Caco-2 (cell line): ENCODE data around the gene ERC2. TPM values are rescaled to one million over a fixed set of nuclear protein-coding genes. Genes with fewer than 3 reads are reported as not detected.

ENCODE experiments used
- BruUV-seq: library from RNA; stranded (reverse); fragments of 400-500 nt; replicated peaks from 2 replicates; lab custom pipeline; 2021; lab: Mats Ljungman, UMichigan
- CTCF ChIA-PET: fragments of 300-600 bp; sonication (Branson Sonifier 250); formaldehyde crosslinking; loops from one replicate; lab custom pipeline; 2022; ENCODE audit warnings: antibody characterized with exemption; lab: Charles Lee
- POLR2A ChIA-PET: fragments of 300-600 bp; sonication (Branson Sonifier 250); formaldehyde crosslinking; loops from one replicate; lab custom pipeline; 2022; ENCODE audit warnings: antibody characterized with exemption; lab: Charles Lee
- DNase-seq, 2 experiments: peaks; one replicate each; pipeline versions ENCODE4 v3.0.0 to v3.0.0-alpha.2; 2020 to 2022
- H3K27me3 ChIP-seq: replicated peaks from 2 replicates; pipeline ENCODE4 v1.6.0; 2011; ENCODE audit warnings: low read length; ENCODE audit not compliant: control insufficient read depth, insufficient read depth
- H3K36me3 ChIP-seq: 2 replicates; pipeline ENCODE4 v1.5.1; 2011; ENCODE audit warnings: low read length; ENCODE audit not compliant: control insufficient read depth, insufficient read depth
- H3K4me1 ChIP-seq: fragments of 250-450 bp; sonication (Bioruptor Pico); 2 replicates; pipeline ENCODE4 v1.5.1; 2020; ENCODE audit warnings: mild to moderate bottlenecking
- H3K4me3 ChIP-seq: 2 replicates; pipeline ENCODE4 v1.5.1; 2011; ENCODE audit warnings: low read depth, mild to moderate bottlenecking, control low read depth, low read length
- H3K9me3 ChIP-seq: fragments of 250-450 bp; sonication (Bioruptor Pico); 2 replicates; pipeline ENCODE4 v1.5.1; 2020; ENCODE audit warnings: mild to moderate bottlenecking, moderate library complexity
- H3K27ac Mint-ChIP-seq: one replicate; pipeline ENCODE4 v1.8.0; 2022; ENCODE audit warnings: mixed read lengths; ENCODE audit not compliant: unreplicated experiment
- H3K27me3 Mint-ChIP-seq: one replicate; pipeline ENCODE4 v1.8.0; 2022; ENCODE audit warnings: mixed read lengths; ENCODE audit not compliant: insufficient read depth, unreplicated experiment
- H3K36me3 Mint-ChIP-seq: one replicate; pipeline ENCODE4 v1.8.0; 2022; ENCODE audit warnings: mild to moderate bottlenecking, mixed read lengths; ENCODE audit not compliant: insufficient read depth, unreplicated experiment
- H3K4me1 Mint-ChIP-seq: one replicate; pipeline ENCODE4 v1.8.0; 2022; ENCODE audit warnings: low read depth, mixed read lengths; ENCODE audit not compliant: unreplicated experiment
- H3K4me3 Mint-ChIP-seq: one replicate; pipeline ENCODE4 v1.8.0; 2022; ENCODE audit warnings: mild to moderate bottlenecking, moderate library complexity, mixed read lengths; ENCODE audit not compliant: unreplicated experiment
- H3K9me3 Mint-ChIP-seq: one replicate; pipeline ENCODE4 v1.8.0; 2022; ENCODE audit warnings: mixed read lengths; ENCODE audit not compliant: unreplicated experiment
- CTCF ChIP-seq, 2 experiments: fragments of 200-600 bp in 1 of 2; IDR thresholded peaks; 1 replicate in 1 of 2; 2 replicates in 1 of 2; pipeline versions ENCODE4 v1.5.1 to v1.8.0; 2011 to 2022; ENCODE audit warnings: antibody characterized with exemption in 1 of 2, control low read depth in 1 of 2, inconsistent platforms in 1 of 2, low read depth in 1 of 2, low read length in 1 of 2, mild to moderate bottlenecking in 1 of 2, moderate library complexity in 1 of 2; ENCODE audit not compliant: insufficient read depth in 1 of 2, severe bottlenecking in 1 of 2, unreplicated experiment in 1 of 2
- intact Hi-C: fragments of 100-400 bp; cut with micrococcal nuclease; formaldehyde crosslinking; loops from one replicate; pipeline ENCODE4 v1.10.0; 2022; ENCODE audit not compliant: unreplicated experiment
- total RNA-seq: library from RNA; stranded (reverse); gene quantifications from 2 replicates; pipeline ENCODE4 v1.2.3, GENCODE V29; 2022

ERC2 gene
- total RNA-seq, 1 experiment from 2014 or later = 0.54 TPM

DNA sequence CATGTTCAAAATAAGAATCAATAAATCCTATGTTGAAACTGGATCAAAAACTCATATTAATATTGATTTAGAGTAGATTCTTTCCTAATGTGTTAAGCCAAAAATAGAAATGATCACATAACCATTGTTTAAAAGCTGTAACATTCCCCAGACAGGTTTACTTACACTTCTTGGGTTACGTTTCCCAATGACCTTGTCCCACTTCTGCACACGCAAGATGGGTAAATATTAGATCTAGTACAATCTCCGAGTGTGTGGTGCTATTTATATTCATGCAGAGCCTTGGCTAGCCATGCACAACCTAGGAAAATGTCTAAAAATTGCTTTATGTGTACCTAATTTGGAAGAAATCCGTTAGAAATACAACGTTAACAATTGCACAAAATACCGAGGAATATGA is 39.6 kb downstream of the ERC2 start:
- peaks cover 4% of the 10 kb centered on the region for H3K27me3 Mint-ChIP-seq
- no TSS peak for BruUV-seq
- H3K4me3 Mint-ChIP-seq = no peak overlapping the region
- Histone ChIP-seq H3K4me3 (no peak overlapping the region), H3K36me3 (no peaks in the 10 kb centered on the region), H3K27me3 (no peaks in the 10 kb centered on the region), H3K4me1 (no peaks in the 10 kb centered on the region), H3K9me3 (no peaks in the 10 kb centered on the region)
- ChIA-PET POLR2A (no interaction called here), CTCF (no interaction called here)
- DNase-seq = no peak
- no peak for TF ChIP-seq CTCF (IDR thresholded peaks at IDR 0.05; ENCODE audit: insufficient read depth in 1 of 2, low read depth in 1 of 2, low read length in 1 of 2, severe bottlenecking in 1 of 2, unreplicated experiment in 1 of 2)
- intact Hi-C loops = no loop called here
- H3K4me1 Mint-ChIP-seq = no peaks in the 10 kb centered on the region
- H3K9me3 Mint-ChIP-seq = no peaks in the 10 kb centered on the region
- no peaks in the 10 kb centered on the region for H3K36me3 Mint-ChIP-seq
- no peak overlapping the region for H3K27ac Mint-ChIP-seq

DNA sequence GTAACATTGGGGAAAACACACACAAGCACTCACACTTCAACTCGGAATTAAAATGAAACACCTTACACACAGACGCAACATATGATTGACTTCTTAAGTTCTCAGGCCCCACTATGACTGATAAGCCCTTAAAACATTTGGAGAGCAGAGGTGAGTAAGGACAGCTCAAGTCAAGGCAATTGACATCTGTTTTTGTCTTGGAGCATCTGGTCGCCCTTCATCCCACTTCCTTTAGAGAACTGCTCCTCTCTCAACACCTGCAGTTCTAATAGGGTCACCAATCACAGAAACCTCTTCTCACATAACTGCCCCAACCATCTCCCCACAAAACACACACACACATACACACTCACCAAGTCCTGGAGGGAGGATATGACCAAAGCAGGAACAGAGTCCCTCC is 43.4 kb downstream of the ERC2 start:
- CTCF ChIA-PET = no interaction called here
- H3K36me3 Mint-ChIP-seq = no peaks in the 10 kb centered on the region
- H3K27ac Mint-ChIP-seq = no peak overlapping the region
- Histone ChIP-seq H3K4me1 (no peaks in the 10 kb centered on the region), H3K4me3 (no peak overlapping the region), H3K36me3 (no peaks in the 10 kb centered on the region), H3K9me3 (no peaks in the 10 kb centered on the region), H3K27me3 (no peaks in the 10 kb centered on the region)
- DNase-seq = no peak
- intact Hi-C loops = no loop called here
- no TSS peak for BruUV-seq
- TF ChIP-seq CTCF (IDR thresholded peaks at IDR 0.05; ENCODE audit: insufficient read depth in 1 of 2, low read depth in 1 of 2, low read length in 1 of 2, severe bottlenecking in 1 of 2, unreplicated experiment in 1 of 2) = no peak
- POLR2A ChIA-PET = no interaction called here
- no peak overlapping the region for H3K4me3 Mint-ChIP-seq
- H3K27me3 Mint-ChIP-seq = peaks cover 7% of the 10 kb centered on the region
- H3K9me3 Mint-ChIP-seq = no peaks in the 10 kb centered on the region
- no peaks in the 10 kb centered on the region for H3K4me1 Mint-ChIP-seq

DNA sequence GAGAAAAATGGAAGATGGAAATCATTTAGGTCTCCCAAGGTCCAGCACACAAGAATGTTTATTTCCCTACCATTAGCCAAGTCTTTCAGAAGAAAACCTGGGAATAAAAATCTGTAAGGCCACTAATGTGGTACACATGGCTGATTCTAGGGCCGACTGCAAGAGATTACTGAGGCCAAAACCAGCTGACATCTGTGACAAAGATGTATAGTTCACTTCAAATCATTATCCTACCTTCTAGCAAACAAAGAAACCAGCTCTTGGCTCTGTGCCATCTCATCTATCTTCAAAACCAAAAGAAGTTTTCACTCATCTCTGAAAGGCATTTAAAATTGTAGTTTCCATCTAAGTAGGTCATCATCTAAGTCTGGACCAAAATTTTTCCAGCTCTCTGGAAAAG is 43.9 kb downstream of the ERC2 start:
- Histone ChIP-seq H3K4me3 (no peak overlapping the region), H3K9me3 (no peaks in the 10 kb centered on the region), H3K36me3 (no peaks in the 10 kb centered on the region), H3K4me1 (no peaks in the 10 kb centered on the region), H3K27me3 (no peaks in the 10 kb centered on the region)
- DNase-seq = no peak
- Mint-ChIP-seq H3K4me1 (no peaks in the 10 kb centered on the region), H3K36me3 (no peaks in the 10 kb centered on the region), H3K27me3 (peaks cover 7% of the 10 kb centered on the region), H3K27ac (no peak overlapping the region), H3K9me3 (no peaks in the 10 kb centered on the region), H3K4me3 (no peak overlapping the region)
- TF ChIP-seq CTCF (IDR thresholded peaks at IDR 0.05; ENCODE audit: insufficient read depth in 1 of 2, low read depth in 1 of 2, low read length in 1 of 2, severe bottlenecking in 1 of 2, unreplicated experiment in 1 of 2) = no peak
- ChIA-PET CTCF (no interaction called here), POLR2A (no interaction called here)
- BruUV-seq = no TSS peak
- intact Hi-C loops = no loop called here
